Myocyte (in vitro differentiated cells): ENCODE data around the gene ABCA7. TPM values are rescaled to one million over a fixed set of nuclear protein-coding genes. Genes with fewer than 3 reads are reported as not detected.
"Not testable (repeated sequence)": the region's sequence is repeated elsewhere in the genome, so short reads cannot be mapped to it uniquely, and the experiment has no call there.

Experiments used
- DNase-seq: peaks from one replicate; pipeline ENCODE4 v3.0.0-alpha.2; 2012; ENCODE audit warnings: low read depth
- total RNA-seq: library from RNA; depleted of rRNA; stranded (reverse); fragments of >200 nt; gene quantifications from 2 replicates; pipeline ENCODE4 v1.2.3, GENCODE V29; 2014

The ABCA7 gene
- total RNA-seq, 1 donor from 2014 or later = 43.0 TPM

GRCh38 chr19:1104311-1105007, 64.6 kb downstream of the ABCA7 start:
- peak; percentile 79 for DNase-seq

GRCh38 chr19:1105008-1105872, 65.3 kb downstream of the ABCA7 start:
- DNase-seq = no peak

GRCh38 chr19:1105873-1106840, 66.2 kb downstream of the ABCA7 start:
- no peak for DNase-seq

GRCh38 chr19:1106841-1107660, 67.1 kb downstream of the ABCA7 start:
- DNase-seq = no peak

- no peak for DNase-seq
These were observed 67.9 kb downstream of the ABCA7 start for GRCh38 chr19:1107661-1108261.

GRCh38 chr19:1108291-1109031, 68.6 kb downstream of the ABCA7 start:
- DNase-seq = no peak

- no peak for DNase-seq
These were observed 69.2 kb downstream of the ABCA7 start for GRCh38 chr19:1109032-1109551.

GRCh38 chr19:1109697-1110671, 70.1 kb downstream of the ABCA7 start:
- DNase-seq = no peak

GRCh38 chr19:1110809-1111640, 71.1 kb downstream of the ABCA7 start:
- DNase-seq = no peak

- DNase-seq = no peak
These were observed 71.8 kb downstream of the ABCA7 start for GRCh38 chr19:1111641-1112267.

GRCh38 chr19:1112268-1113029, 72.5 kb downstream of the ABCA7 start:
- DNase-seq = no peak

- peak; percentile 95 for DNase-seq
These were observed 73.4 kb downstream of the ABCA7 start for GRCh38 chr19:1113030-1113985.

- no peak for DNase-seq
These were observed 74.1 kb downstream of the ABCA7 start for GRCh38 chr19:1113986-1114483.

GRCh38 chr19:1114728-1115127, 74.8 kb downstream of the ABCA7 start:
- not testable (repeated sequence) for DNase-seq
